Measurements from ENCODE around the gene CCDC57.
A peak's percentile ranks its signal among the peaks of the same experiment; 100 is the strongest.

CCDC57 gene

GRCh38 chr17:82234211-82235055, 21.8 kb upstream of the CCDC57 start:
- no peak for DNase-seq

DNA sequence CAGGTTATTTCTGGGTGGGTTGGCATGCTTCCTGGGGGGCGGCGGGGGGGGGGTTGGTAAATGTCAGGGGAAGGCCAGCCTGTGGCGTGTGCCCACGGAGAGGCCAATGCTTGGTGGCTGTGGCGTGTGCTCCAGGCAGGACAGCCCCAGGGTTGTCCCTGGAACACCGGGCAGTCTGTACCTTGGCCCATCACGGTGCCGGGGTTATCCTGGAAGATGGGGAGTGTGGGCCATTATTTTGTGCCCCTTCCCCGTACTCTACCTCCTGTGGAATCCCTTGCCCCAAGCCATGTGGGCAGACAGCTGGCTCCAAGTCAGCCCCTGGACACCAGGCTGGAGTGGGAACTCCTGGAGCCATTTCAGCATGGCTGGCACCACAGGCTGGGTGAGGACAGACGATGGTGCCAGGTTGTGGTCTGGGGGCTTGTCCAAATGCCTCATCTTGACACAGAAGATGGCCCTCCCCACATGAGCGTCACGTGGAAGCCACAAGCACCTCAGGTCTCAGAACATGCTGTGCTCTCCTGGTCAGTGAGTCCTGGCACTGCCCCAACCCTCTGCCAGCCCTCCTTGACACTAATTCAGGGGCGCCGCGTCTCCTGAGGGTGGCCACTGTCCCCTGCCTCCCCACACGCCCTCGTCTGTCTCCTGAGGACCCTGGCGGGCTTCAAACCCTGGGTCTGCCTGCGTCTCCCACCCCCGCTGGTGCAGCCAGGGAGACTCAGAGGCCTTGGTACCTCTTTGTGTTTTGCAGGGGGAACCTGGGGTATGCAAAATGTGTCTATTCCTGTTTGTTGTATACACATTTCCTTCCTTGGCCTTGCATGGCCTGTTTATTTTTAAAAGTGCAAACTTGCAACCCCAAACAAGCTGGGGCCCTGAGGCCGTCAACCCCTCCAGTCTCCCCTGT, 20.5 kb upstream of the CCDC57 start:
- no peak for DNase-seq

GRCh38 chr17:82232322-82232820, 19.7 kb upstream of the CCDC57 start:
- DNase-seq, result no peak

DNA sequence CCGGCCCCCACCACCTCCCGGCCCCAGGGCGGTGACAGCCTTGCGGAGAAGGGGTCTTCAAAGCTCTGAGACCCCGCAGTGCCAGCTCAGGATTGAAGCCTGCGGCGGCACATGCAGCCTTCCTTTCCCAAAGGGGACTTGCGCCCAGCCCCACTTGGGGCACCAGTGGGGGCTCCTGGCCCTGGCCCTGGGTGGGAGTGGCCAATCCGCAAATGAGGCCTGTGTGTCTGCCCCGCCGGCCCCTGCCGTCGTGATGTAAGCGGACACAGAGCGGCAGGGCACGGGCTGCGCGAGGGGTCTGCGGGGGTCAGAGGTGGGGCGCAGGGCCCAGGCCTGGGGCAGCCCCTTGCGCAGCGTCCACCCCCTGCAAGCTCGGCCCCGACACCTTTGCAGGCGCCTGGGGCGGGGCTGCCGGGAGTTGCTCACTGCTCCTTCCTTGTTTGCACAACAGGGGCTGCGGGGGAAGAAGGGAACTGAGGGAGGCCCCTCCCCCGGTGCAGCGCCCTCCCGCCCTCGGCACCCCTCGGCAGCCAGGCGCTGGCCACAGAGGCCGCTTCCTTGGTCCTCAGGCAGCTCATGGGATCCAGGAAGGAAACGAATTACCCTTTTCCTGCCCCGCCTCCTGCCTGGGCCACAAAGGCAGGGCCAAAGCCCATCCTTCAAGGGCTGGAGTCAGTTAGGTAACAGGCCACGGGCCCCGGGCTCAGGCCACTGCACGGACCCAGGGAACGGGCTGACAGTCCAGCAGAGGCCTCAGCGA, 19.1 kb upstream of the CCDC57 start:
- DNase-seq, result no peak

DNA sequence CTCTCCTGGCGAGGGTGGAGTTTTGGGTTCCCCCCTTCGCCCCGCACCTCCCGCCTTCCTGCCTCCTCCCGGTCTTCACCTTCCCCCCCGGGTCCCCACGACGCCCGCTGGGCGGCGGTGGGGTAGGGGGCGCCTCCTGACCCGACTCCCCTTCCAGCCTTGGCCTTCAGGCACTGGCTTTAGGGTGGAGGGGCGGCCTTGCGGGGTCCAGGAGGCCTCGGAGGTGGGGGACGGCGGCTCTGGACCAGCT, 18.6 kb upstream of the CCDC57 start:
- DNase-seq, result no peak

- peak; percentile 73 for DNase-seq
Observed at GRCh38 chr17:82230609-82231311, 18.1 kb upstream of the CCDC57 start.

- no peak for DNase-seq
Observed at GRCh38 chr17:82229698-82230608, 17.3 kb upstream of the CCDC57 start.

DNA sequence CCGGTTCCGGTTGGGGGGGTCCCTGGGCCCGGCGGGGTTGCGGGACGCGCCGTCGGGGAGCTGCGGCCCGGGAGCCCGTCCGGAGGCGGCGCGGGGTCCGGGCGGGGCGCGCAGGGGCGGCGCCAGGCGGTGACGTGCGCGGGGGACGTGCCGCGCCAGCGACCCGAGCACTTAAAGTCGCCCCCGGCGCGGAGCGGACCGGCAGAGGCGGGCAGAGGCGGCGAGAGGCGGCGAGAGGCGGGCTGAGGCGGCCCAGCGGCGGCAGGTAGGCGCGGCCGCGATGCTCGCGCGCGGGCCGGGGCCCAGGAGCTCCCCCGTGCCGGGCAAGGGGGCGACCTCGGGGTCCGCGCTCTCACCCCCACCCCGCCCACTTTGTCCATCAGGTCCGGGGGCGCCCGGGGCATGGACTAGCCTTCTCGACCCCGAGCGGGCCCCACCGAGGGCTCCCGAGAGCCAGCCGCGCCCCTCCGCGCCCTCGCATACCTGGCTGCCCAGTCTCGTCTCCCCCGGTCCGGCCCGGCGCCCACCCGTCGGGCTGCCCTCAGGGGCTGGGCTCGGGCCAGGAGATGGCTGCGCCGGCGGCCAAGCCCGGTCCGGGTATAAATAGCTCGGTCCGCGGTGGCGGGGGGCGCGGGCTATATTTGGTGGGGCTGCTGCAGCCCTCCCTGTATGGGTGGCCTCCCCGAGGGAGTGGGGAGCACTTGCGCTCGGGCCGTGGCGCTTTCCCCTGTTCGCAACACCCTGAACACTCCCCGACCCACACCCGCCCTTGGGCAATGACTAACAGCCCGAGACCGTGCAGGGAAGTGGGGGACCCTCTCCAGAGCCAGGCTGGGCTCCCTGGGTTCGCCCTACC, 16.4 kb upstream of the CCDC57 start, which contains the start of gene SLC16A3:
Gene SLC16A3, plus strand, starts transcription at position 201 of the 856 bp plus-strand sequence. CDS start 6,967 bp downstream, outside the sequence.
- peak; percentile 81 for DNase-seq

DNA sequence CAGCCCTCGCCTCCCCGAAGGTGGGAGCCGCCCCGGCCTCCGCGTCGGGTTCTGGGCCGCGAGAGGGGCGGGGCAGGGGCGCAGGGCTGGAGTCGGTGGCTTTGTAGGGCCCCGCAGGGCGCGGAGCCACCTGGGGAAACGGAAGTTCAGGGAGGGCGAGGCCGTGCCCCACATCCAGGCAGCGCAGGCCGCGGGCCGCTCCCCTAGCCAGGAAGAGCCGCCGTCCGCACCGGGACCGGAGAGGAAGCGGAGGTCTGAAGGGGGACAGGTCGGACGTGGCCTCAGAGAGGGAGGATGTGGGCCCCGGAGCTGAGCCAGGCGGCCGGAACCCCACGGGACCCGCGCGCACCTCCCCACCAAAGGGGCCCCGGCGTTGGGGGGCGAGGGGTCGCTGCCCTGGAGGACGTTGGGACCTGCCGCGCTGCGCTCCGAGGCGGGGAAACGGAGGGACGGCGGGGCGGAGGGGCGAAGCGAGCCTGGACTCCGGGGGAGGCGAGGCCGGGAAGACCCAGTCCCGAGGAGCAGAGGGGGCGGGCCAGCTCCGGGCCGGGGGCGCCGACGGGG, 15.7 kb upstream of the CCDC57 start:
- DNase-seq, result peak; percentile 73

DNA sequence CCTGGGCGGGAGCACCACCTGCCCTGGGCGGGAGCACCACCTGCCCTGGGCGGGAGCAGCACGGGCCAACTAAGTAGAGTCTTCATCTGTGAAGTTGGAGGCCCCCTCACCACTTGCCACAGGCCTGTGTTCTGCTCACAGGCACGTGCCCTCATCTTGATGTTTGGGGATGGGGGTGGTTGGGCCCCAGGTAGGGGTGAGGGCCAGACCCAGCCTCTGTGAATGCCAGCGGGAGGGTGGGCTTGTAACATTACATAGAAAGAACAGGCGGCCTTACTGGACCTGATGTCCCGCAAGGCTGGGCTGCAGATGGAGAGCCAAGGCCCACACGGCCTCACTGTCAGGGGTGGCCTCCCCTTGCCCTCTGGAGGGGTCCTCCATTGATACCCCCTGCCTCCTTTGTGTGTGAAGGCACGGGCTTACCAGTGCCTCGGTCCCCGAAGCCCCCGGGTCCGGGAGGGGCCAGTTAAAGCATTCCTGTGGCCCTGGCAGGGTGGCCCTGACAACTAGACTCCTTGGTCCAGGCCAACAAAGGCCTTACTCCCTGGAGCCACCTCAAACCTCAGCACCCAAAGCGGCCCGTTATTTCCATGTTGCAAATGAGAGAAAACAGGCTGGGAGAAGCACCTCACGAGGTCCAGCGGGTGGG, 15.1 kb upstream of the CCDC57 start:
- no peak for DNase-seq

DNA sequence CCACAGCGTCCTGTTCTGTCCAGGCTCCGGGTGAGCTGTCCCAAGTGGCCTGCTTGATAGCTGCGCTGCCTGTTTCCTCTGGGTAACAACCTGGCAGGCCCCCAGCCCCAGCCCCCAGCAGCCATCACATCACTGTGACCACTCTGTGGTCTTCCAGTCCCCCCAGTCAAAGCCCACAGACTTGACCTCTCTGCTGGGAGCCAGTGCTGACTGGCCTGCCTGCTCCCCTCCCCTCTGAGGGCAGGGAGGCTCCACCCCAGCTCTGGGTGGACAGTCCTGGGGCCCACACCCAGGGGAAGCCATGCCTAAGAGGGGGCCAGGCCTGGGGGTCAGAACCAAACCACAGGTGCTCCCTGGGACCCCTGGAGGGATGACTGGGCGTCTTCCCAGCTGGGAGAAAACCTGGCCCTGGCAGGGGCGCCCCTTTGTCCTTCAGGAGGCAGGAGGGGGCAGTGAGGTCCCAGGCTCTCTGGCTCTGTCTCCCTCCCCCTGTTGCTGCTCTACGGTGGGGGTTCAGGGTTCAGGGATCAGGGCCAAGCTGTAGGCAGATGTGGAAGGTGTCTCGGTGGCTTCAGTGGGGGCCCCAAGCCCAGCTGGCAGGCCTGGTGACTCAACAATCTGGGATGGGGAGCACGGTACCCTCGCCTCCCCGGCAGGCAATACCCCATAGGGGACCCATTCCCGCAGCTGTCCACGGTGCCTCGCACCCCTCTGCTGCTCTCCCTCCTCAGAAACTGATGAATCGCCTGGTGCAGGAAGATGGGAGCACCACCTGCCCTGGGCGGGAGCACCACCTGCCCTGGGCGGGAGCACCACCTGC, 14.4 kb upstream of the CCDC57 start:
- no peak for DNase-seq

GRCh38 chr17:82226146-82226808, 13.6 kb upstream of the CCDC57 start:
- DNase-seq, result no peak

GRCh38 chr17:82225368-82226029, 12.9 kb upstream of the CCDC57 start:
- no peak for DNase-seq

DNA sequence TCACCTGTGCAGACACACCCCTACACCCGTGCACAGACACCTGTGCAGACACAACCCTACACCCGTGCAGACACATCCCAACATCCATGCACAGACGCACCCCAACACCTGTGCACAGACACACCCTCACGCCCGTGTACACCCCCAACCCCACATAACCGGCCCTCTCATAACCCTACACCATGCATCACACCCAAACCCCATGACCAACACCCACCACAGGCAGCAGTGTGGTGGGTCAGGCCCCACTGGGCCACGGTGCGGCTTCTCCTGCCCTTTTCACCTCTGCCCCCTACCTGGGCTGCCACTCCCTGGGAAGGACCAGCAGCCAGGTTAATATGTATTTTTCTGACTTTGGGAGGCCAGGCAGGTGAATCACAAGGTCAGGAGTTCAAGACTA, 12.0 kb upstream of the CCDC57 start:
- DNase-seq, result no peak

DNA sequence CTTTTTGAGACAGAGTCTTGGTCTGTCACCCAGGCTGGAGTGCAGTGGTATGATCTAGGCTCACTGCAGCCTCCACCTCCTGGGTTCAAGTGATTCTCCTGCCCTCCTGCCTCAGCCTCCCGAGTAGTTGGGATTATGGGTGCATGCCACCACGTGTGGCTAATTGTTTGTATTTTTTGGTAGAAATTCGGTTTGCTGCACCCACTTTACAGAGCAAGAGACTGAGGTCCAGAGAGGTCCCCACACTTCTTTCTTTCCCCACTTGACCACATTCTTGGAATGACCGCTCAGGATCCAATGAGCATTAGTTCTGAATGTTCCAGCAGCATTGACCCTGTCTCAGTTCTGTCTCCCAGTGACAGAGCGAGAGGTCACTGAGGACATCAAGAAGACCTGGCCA, 10.9 kb upstream of the CCDC57 start:
- no peak for DNase-seq

DNA sequence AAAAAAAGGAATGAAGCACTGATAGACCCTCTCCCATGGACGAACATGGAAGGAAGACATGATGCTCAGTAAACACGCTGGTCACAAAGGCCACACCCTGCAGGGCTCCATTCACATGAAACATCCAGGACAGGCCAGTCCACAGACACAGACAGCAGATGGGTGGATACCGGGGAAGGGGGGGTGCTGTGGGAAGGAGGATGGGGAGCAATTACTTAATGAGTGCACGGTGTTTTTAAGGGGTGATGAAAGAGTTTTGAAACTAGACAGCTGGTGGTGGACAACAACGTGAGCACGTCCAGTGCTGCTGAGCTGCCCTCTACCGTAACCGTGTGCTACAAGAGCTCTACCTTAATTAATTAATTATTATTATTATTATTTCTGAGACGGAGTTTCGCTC, 10.2 kb upstream of the CCDC57 start:
- DNase-seq, result no peak

- no peak for DNase-seq
Observed at GRCh38 chr17:82221341-82221902, 8.8 kb upstream of the CCDC57 start.
